ENCODE results near the gene MDP1. TPM values are rescaled to one million over a fixed set of nuclear protein-coding genes. Genes with fewer than 3 reads are reported as not detected.
"Not testable (repeated sequence)": the region's sequence is repeated elsewhere in the genome, so short reads cannot be mapped to it uniquely, and the experiment has no call there.

MDP1 gene
- total RNA-seq, 8 experiments from 2014 or later = 12.1 to 38.8 (median 27.0) TPM

GRCh38 chr14:24213866-24214662 lies 1.8 kb downstream of the MDP1 start:
- in situ Hi-C loops (cut with MboI; ENCODE audit: low pct_unique_long_range_greater_than_20kb in 2 of 9, low sequenced_read_pairs in 9 of 9, unreplicated experiment in 9 of 9) = no loop called here
- peaks cover 21 to 24% of the 10 kb centered on the region in 2 donors for H3K4me1 ChIP-seq (replicated peaks in 1 of 2)
- no peak for ATAC-seq (replicated peaks in 6 of 8)
- H3K27ac ChIP-seq = peak overlapping the region; percentile 83 to 91
- WGBS, 10 experiments = 75 to 100% (median 94%) methylated on average over 2 to 7 of the region's 7 CpGs; no CpG with 5 or more reads in 2 of the 10 experiments
- H3K4me3 ChIP-seq = peak overlapping the region; percentile 65 to 77 (median 72)

- peak; percentile 84 to 93 (median 90) for ATAC-seq (replicated peaks in 6 of 8)
- in situ Hi-C loops (cut with MboI; ENCODE audit: low pct_unique_long_range_greater_than_20kb in 2 of 9, low sequenced_read_pairs in 9 of 9, unreplicated experiment in 9 of 9) = no loop called here
- Histone ChIP-seq H3K4me3 (peak within 1 kb of the TSS; percentile 65 to 77 (median 72)), H3K27ac (peak within 1 kb of the TSS; percentile 90 to 91), H3K4me1 (replicated peaks in 1 of 2) (peaks cover 21 to 24% of the 10 kb centered on the region in 2 donors)
- 0 to 4% (median 0%) methylated on average over 5 to 38 of the region's 53 CpGs; no CpG with 5 or more reads in 4 of the 10 experiments for WGBS, 10 experiments
These were observed 2.7 kb downstream of the MDP1 start, which contains the start of gene CHMP4A for GRCh38 chr14:24212924-24213865. TSS of gene CHMP4A (minus strand) at chr14:24213488. CDS start at chr14:24213439, 49 bp downstream.

GRCh38 chr14:24211311-24211710 lies 4.6 kb downstream of the MDP1 start:
- in situ Hi-C loops (cut with MboI; ENCODE audit: low pct_unique_long_range_greater_than_20kb in 2 of 9, low sequenced_read_pairs in 9 of 9, unreplicated experiment in 9 of 9) = no loop called here
- H3K27ac ChIP-seq = no peak overlapping the region
- H3K4me1 ChIP-seq (replicated peaks in 1 of 2) = peaks cover 21 to 22% of the 10 kb centered on the region in 2 donors
- no peak for ATAC-seq (replicated peaks in 6 of 8)
- WGBS, 10 experiments = 80 to 100% (median 90%) methylated on average over 1 to 5 of the region's 6 CpGs; no CpG with 5 or more reads in 1 of the 10 experiments
- H3K4me3 ChIP-seq = no peak overlapping the region

GRCh38 chr14:24207625-24208024 lies 8.2 kb downstream of the MDP1 start:
- in situ Hi-C loops (cut with MboI; ENCODE audit: low pct_unique_long_range_greater_than_20kb in 2 of 9, low sequenced_read_pairs in 9 of 9, unreplicated experiment in 9 of 9) = no loop called here
- Histone ChIP-seq H3K4me3 (no peak overlapping the region), H3K27ac (no peak overlapping the region)

GRCh38 chr14:24207104-24207551 lies 8.7 kb downstream of the MDP1 start:
- in situ Hi-C loops (cut with MboI; ENCODE audit: low pct_unique_long_range_greater_than_20kb in 2 of 9, low sequenced_read_pairs in 9 of 9, unreplicated experiment in 9 of 9) = no loop called here
- H3K4me3 ChIP-seq = no peak overlapping the region
- no peak overlapping the region for H3K27ac ChIP-seq
- H3K4me1 ChIP-seq (replicated peaks in 1 of 2) = peaks cover under 1 to 7% of the 10 kb centered on the region in 2 donors
- 93 to 100% (median 100%) methylated on average over 1 to 4 of the region's 5 CpGs; no CpG with 5 or more reads in 2 of the 10 experiments for WGBS, 10 experiments
- no peak for ATAC-seq (replicated peaks in 6 of 8)

More at GRCh38 chr14:24207625-24208024, 8.2 kb downstream of the MDP1 start:
- WGBS, 10 experiments = 80 to 100% (median 100%) methylated on average over 1 to 2 of the region's 2 CpGs; no CpG with 5 or more reads in 4 of the 10 experiments
- H3K4me1 ChIP-seq (replicated peaks in 1 of 2) = peaks cover 4 to 7% of the 10 kb centered on the region in 2 donors
- ATAC-seq (replicated peaks in 6 of 8) = peak in 1 of 8 experiments; percentile 51

- in situ Hi-C loops (cut with MboI; ENCODE audit: low pct_unique_long_range_greater_than_20kb in 2 of 9, low sequenced_read_pairs in 9 of 9, unreplicated experiment in 9 of 9) = no loop called here
- H3K4me1 ChIP-seq (replicated peaks in 1 of 2) = peaks cover 0 to 7% of the 10 kb centered on the region in 2 donors
- no peak for ATAC-seq (replicated peaks in 6 of 8)
- no peak overlapping the region for H3K4me3 ChIP-seq
- no peak overlapping the region for H3K27ac ChIP-seq
- WGBS, 10 experiments = 90 to 100% (median 100%) methylated on average over 1 to 8 of the region's 11 CpGs; no CpG with 5 or more reads in 1 of the 10 experiments
These were observed 9.4 kb downstream of the MDP1 start for GRCh38 chr14:24206260-24207103.

GRCh38 chr14:24204163-24205146 lies 11.4 kb downstream of the MDP1 start:
- WGBS, 10 experiments = 85 to 97% (median 94%) methylated on average over 5 to 7 of the region's 7 CpGs
- Histone ChIP-seq H3K4me3 (no peak overlapping the region), H3K27ac (no peak overlapping the region), H3K4me1 (replicated peaks in 1 of 2) (peaks cover 0 to 7% of the 10 kb centered on the region in 2 donors)
- no peak for ATAC-seq (replicated peaks in 6 of 8)
- in situ Hi-C loops (cut with MboI; ENCODE audit: low pct_unique_long_range_greater_than_20kb in 2 of 9, low sequenced_read_pairs in 9 of 9, unreplicated experiment in 9 of 9) = no loop called here

GRCh38 chr14:24203249-24203886 lies 12.5 kb downstream of the MDP1 start:
- H3K27ac ChIP-seq; H3K4me3 ChIP-seq; H3K4me1 ChIP-seq (replicated peaks in 1 of 2); in situ Hi-C loops (cut with MboI; ENCODE audit: low pct_unique_long_range_greater_than_20kb in 2 of 9, low sequenced_read_pairs in 9 of 9, unreplicated experiment in 9 of 9); ATAC-seq (replicated peaks in 6 of 8): not testable (repeated sequence)
- WGBS, 10 experiments = 93 to 100% (median 96%) methylated on average over 2 to 9 of the region's 16 CpGs; no CpG with 5 or more reads in 7 of the 10 experiments

GRCh38 chr14:24202538-24202937 lies 13.3 kb downstream of the MDP1 start:
- ATAC-seq (replicated peaks in 6 of 8); H3K27ac ChIP-seq; H3K4me3 ChIP-seq; in situ Hi-C loops (cut with MboI; ENCODE audit: low pct_unique_long_range_greater_than_20kb in 2 of 9, low sequenced_read_pairs in 9 of 9, unreplicated experiment in 9 of 9); H3K4me1 ChIP-seq (replicated peaks in 1 of 2): not testable (repeated sequence)
- WGBS, 10 experiments = 15 to 90% (median 63%) methylated on average over 2 to 8 of the region's 8 CpGs; no CpG with 5 or more reads in 2 of the 10 experiments

- H3K4me3 ChIP-seq = no peak overlapping the region
- ATAC-seq (replicated peaks in 6 of 8) = no peak
These were observed 16.9 kb downstream of the MDP1 start for GRCh38 chr14:24198814-24199524.

More at GRCh38 chr14:24198814-24199524, 16.9 kb downstream of the MDP1 start:
- H3K27ac ChIP-seq = no peak overlapping the region
- peaks cover 14 to 26% of the 10 kb centered on the region in 2 donors for H3K4me1 ChIP-seq (replicated peaks in 1 of 2)
- 63 to 100% (median 93%) methylated on average over 1 to 7 of the region's 7 CpGs for WGBS, 10 experiments
- in situ Hi-C loops (cut with MboI; ENCODE audit: low pct_unique_long_range_greater_than_20kb in 2 of 9, low sequenced_read_pairs in 9 of 9, unreplicated experiment in 9 of 9) = no loop called here
